HG03039 (cell line): ENCODE measurements around the gene ATP9B.

Experiments
- ATAC-seq: cut with Tn5 transposase; IDR thresholded peaks from one replicate; pipeline ENCODE4 v1.9.1; 2021; ENCODE audit warnings: mild to moderate bottlenecking, moderate library complexity; ENCODE audit not compliant: unreplicated experiment

Gene ATP9B

DNA sequence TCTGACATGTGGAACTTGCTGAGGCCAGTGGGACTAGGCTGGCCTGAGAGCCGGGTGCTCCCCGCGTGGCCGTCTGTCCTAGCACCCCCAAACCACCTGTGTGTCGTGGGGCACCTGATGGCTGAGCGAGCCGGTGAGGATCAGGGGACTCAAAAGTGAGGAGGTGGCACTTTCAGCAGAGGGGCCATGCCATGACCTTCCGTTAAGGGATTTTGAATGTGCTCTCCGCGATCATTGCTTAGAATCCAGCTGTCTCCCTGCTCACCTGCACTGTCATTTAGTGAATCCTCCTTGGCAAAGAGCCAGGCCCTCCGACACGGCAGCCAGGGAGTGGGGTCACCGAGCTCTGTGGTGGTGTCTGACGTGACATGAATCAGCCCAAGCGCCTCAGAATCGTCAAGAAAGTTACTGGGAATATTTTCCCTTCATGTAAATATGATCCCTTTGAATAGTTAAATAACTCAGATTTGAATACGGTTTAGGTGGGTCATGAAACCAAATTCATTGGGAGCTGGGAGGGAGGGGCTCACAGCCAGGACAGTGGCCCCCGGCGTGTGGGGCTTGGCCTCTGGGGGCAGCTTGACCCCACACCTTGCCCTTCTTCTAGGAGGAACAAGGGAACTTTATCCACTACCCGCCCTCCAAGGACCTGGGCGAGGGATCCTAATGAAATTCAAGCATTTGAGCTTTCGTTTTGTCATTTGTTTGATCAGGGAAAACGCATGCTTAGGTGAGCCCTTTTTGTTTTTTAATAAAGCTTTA, 336.0 kb downstream of the ATP9B start:
- ATAC-seq, result no peak

DNA sequence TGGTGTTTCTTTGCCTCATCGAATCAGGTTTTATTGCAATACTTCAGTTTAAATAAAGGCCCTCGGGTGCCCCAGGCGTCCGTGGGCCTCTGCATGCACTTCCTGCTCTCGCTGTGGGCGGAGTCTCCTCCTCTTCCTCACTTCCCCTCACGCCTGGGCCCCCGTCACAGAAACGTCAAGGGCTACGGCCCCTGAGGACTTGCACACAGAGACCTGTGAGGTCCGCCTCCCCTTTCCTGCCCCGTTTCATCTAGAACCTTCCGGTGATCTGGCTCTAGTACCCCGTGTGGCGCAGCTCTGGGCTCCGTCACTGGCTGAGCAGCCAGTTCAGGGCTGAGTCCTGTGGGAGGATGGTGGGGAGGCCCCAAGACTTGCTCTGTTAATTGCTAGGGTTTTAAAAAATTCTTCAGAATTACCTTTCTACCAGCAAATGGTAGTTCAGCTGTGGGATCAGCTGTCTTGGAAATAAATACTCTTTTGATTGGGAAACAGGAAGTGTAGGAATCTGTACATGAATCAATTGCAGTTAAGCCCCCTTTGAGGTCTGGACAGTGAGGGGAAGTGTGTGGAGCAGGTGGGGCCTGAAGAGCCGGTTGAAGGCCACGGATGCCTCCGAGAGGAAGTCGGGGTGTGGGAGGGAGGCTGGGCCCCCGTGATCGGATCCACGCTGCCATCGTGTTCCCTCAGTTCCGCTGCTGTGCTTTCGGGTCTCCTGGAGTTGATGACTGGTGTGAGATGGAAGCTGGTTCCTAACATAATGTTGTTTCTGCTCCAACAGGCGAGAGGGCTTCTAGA, 336.8 kb downstream of the ATP9B start:
- peak; percentile 54 for ATAC-seq

DNA sequence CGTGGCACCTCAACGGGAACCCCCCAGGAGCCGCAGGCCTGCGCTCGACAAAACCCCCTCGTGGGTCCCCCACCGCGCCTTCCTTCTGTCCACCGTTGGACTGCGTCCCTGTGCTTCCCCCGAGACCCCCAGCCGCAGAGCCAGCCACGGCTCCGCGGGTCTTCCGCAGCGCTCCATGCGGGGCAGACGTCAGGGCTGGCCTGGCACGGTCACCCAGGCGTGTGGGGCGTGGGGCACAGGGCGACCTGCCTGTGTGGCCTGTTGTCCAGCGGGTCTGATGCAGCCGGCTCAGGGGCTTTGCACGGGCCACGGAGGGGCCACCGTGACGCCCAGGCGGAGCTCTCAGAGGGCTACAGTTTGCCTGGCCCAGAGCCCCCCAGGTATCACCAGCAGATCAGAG, 337.5 kb downstream of the ATP9B start:
- ATAC-seq, result no peak

DNA sequence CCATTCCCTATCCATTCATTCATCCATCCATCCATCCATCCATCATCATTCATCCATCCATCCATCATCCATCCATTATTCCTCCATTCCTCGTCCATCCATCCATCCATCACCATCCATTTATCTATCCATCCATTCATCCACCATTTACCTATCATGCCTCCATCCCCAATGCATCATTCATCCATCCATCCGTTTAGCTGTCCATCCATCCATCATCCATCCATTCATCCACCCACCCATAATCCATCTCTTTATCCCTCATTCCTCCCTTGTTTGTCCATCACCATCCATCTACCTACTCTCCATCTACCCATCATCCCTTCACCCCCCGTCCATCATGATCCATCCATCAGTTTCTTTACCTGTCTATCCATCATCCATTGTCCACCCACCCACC, 340.1 kb downstream of the ATP9B start:
- no peak for ATAC-seq

DNA sequence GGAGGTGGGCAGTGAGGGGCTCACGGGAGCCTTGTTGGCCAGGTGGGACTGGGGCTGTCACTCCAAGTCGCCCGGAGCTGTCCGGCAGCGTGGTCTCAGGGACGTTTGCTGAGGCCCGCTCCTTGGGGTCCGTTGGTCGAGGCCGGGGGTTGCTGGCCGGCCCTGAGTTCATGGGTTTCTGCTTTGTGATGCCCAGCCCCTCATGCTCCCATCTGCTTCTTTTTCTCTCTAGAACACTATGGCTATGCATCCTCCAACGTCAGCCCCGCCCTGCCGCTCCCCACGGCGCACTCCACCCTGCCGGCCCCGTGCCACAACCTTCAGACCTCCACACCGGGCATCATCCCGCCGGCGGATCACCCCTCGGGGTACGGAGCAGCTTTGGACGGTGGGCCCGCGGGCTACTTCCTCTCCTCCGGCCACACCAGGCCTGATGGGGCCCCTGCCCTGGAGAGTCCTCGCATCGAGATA, 341.0 kb downstream of the ATP9B start:
- no peak for ATAC-seq

DNA sequence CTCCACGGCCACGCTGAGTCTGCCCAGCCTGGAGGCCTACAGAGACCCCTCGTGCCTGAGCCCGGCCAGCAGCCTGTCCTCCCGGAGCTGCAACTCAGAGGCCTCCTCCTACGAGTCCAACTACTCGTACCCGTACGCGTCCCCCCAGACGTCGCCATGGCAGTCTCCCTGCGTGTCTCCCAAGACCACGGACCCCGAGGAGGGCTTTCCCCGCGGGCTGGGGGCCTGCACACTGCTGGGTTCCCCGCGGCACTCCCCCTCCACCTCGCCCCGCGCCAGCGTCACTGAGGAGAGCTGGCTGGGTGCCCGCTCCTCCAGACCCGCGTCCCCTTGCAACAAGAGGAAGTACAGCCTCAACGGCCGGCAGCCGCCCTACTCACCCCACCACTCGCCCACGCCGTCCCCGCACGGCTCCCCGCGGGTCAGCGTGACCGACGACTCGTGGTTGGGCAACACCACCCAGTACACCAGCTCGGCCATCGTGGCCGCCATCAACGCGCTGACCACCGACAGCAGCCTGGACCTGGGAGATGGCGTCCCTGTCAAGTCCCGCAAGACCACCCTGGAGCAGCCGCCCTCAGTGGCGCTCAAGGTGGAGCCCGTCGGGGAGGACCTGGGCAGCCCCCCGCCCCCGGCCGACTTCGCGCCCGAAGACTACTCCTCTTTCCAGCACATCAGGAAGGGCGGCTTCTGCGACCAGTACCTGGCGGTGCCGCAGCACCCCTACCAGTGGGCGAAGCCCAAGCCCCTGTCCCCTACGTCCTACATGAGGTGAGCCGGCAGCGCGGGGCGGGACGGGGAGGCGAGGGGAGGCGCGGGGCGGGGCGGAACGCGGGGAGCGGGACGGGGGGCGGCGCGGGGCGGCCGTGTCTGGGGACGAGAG, 341.8 kb downstream of the ATP9B start:
- no peak for ATAC-seq

DNA sequence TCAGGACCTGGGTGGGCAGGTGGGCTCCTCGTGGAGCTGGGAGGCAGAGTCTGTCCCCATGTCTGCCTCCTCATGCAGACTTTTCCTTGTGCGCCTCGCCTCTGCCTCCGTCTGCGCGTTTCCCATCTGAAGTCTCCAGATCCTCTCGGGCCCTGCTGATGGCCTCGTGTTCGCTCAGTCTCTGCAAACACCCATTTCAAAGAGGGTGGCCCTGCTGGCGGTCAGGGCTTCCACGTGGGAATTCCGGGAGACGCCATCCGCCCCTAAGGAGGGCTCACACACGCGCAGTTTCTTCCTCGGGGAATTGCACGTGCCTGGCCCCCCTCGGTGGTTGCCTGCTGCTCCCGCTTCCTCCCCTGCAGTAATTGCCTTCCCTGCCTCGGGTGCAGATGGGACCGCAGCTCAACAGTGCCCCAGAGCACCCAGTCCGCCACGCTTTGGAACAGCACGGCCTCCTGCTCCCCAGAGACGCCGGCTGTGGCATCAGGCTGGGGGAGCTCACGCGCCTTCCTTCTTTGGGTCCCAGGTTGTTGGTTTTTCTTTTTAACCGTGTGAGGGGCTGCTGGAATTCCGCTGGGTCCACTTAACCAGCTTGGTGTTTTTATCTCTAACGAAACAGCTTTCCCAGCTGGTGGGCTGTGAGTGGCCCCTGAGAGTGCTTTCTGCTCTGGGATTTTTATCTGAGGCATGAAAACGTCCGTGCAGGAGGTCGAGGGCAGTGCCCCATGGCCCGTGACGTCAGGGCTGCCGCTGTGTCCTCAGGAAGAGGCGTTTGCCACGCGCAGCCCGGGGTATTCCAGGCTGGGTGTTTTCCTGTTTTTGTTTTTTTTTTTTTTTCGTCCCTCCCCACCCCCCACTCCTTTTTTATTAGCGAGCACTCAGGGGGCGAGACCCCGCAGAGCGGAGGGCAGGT, 342.7 kb downstream of the ATP9B start:
- ATAC-seq, result no peak

DNA sequence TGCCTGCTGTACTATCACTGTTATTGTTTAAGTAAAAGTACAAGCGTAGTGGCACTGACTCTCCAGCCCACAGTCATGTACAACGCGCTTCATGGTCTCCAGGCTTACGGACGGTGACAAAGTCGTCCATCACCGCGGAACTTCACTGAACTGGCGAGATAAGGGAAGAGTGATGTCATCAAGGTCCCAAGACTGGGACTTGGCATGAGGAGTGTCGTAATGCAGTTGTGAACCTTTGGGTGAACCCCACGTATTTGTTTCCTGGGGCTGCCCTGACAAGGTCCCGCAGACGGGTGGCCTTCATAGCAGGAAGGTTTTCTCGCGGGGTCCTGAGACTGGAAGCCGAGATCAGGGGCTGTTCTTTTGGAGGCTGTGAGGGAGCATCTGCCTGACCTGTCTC, 343.8 kb downstream of the ATP9B start:
- no peak for ATAC-seq

DNA sequence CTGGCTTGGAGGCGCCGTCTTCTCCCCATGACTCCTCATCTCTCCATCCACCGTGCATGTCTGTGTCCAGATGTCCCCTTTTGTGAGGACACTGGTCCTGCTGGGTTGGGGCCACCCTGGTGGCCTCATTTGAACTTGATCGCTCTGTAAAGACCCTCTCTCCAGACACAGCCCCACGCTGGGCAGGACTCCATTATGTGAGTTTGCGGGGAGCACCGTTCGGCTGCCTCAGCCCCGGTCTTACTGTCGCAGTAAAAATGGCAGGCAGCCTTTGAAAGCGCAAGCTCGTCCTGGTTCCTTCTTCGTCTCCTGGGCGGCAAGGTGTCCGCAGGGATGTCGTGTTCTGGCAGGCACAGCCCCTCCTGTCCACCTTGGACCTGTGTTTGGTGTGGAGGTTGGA, 344.2 kb downstream of the ATP9B start:
- ATAC-seq, result no peak

DNA sequence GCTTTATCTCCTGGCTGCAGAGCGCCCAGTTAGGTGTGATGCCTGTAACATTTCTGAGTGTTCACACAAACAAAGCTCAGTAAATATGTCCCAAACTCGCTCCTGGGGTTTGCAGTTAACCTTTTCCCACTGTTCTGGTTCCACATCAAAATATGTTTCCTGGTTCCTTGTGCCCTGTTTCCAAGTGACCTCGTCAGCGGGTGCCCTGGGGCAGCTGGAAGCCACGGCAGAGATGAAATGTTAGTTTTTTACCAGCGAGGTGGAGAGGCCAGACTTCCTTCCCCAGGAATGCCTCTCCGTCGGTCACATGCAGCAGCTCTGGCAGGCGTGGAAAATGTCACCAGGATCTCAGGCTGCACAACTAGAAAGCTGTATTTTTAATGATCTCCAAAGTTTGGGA, 344.7 kb downstream of the ATP9B start:
- ATAC-seq, result no peak

DNA sequence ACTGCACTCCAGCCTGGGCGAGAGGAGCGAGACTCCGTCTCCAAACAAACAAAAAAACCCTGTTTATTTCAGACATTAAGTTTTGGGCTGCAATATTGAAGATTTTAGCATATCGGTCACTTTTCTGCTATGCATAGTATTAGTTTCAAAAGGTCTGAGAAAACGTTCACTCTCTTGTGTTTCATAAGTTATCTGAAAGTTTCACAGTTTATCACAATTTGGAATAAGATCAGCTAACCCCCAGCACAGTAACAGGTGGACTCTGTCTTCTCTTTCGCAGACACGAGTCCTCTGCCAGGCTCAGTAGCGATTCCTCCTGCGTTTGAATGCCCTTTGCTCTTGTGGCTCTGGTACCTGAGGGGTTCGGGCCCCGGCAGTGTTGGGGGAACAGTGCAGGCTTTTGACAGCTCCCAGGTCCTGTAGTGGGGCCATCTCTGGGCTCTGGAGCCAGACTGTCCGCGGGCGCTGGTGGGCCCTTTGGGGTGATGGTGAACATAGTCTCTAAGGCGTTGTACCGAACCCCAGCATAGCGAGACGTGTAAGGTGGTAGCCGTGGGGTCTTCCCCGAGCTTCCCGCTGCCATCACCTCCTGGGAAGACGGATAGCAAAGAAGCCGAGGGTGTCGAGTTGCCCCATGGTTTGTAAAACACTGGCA, 347.0 kb downstream of the ATP9B start:
- no peak for ATAC-seq

DNA sequence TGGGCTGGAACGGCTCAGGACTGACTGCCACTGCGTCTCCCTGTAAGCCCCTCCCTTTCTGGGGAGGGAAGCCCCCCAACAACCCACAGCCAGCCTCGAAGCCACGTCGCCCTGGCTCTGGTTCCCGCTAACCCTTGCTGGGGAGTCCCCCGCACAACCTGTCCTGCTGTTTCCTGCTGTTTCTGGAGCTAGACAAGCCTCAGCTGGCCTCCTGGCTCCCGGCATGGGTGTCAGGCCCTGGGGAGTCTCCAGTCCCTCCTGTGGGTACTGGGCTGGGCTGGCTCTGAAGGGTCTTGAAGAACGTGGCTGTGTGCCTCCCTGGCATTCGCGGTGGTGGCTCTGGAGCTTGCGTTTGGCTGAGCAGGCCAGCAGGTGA, 347.5 kb downstream of the ATP9B start:
- no peak for ATAC-seq

DNA sequence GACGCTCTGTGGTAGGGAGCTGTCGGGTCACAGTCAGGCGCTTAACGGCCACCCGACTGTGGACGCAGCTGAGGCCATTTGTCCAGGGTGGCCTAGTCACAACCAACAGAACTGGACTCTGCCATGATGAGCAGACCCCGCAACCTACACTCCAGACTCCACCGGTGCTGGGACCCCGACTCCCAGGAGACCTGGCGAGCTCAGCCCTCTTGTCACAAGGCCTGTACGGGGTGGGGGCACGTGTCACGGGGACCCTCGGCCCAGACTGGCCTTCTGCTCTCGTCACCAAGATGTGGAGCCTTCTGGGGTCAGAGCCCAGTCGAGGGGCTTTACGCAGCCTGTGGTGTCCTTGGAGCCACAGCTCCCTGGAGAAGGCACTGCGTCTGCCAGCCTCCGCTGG, 349.0 kb downstream of the ATP9B start:
- ATAC-seq, result no peak

DNA sequence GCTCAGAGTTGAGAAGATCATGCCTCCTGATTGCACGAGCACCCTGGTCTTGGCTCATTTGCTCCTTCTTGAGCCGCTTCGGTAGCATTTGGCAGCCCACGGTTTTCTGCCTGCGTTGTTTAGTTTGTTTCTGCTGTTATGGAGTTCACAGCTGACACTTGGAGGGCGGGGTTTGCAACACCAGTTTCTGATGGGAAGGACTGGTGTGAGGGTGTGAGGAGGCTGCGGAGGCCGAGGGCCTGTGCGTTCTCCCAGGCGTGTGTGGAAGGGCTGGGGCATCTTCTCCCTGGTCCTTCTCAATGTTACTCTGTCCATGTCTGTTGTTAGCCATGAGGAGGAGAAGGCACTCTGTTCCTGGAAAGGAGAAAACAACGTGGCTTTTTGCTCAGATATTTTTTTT, 349.4 kb downstream of the ATP9B start:
- no peak for ATAC-seq

DNA sequence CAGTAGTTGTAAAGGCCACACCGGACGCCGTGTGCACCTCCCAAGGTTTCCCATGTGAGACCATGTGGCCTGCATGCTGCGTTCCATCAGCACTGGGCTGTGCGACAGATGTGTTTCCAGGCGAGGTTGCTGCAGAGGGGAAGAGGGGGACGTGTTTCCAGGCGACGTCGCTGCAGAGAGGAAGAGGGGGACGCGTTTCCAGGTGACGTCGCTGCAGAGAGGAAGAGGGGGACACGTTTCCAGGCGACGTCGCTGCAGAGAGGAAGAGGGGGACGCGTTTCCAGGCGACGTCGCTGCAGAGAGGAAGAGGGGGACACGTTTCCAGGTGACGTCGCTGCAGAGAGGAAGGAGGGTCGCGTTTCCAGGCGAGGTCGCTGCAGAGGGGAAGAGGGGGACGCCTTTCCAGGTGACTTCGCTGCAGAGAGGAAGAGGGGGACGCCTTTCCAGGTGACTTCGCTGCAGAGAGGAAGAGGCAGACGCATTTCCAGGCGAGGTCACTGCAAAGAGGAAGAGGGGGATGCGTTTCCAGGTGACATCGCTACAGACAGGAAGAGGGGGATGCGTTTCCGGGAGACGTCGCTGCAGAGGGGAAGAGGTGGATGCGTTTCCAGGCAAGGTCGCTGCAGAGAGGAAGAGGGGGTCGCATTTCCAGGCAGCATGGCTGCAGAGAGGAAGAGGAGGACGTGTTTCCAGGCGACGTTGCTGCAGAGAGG, 351.0 kb downstream of the ATP9B start:
- ATAC-seq, result no peak

DNA sequence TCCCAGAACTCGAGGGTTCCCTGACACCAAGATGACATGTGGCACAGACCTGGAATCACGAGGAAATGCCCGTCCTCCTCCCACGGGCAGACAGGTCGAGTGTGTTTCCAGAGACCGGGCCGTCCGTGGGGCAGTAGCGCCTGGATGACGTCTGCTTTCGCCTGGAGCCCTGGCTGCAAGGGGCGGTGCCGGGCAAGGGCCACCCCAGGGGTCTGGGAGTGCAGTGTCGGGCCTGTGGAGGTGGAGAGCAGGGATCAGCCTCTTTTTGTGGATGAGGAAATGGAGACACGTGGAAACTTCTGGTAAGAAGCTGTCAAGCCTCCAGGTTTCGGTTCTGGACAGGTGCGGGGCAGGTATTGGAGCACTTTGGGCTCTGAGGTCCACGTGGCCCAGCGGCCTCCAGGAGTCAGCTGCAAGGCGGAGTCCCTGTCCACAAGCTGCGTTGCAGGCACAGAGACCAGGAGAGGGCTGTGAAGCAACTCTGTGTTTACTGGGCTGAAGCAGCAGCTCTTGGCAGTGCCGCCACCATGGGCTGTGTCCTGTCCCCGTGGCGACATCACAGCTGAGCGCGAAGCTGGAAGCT, 352.2 kb downstream of the ATP9B start:
- no peak for ATAC-seq

DNA sequence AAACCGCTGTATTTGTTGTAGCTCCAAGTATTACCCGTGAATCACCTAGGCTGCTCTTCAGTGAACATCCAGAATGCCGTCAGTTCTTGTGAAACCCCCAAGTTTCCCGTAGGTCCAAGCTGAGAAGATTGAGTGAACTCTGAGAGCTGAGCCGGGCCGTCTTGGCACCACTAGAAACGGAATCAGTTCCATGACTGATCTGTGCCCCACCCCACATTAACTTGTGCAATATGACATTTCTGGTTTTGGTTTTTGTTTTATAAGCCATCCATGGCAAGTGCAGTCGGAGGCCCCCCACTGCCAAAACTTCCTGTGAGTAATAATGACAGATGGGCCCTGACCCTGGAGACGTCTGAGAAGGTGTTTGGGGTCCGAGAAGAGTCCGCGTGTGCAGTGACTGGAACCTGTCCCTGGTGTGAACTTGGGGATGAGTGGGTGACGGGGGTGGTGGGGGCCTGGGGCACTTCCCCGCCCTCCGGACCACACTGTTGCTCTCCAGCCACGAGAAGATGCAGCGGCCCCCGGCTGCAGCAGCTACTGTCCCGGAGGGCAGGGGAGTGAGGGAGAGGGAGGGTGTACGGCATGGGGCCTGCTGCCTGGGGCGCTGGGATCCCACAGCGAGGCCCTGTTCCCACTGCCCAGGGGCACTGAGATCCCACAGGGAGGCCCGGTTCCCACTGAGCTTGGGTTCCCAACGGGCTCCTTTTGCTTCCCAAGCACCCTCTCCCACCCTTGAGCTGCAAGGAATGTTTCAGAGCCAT, 353.0 kb downstream of the ATP9B start:
- no peak for ATAC-seq

DNA sequence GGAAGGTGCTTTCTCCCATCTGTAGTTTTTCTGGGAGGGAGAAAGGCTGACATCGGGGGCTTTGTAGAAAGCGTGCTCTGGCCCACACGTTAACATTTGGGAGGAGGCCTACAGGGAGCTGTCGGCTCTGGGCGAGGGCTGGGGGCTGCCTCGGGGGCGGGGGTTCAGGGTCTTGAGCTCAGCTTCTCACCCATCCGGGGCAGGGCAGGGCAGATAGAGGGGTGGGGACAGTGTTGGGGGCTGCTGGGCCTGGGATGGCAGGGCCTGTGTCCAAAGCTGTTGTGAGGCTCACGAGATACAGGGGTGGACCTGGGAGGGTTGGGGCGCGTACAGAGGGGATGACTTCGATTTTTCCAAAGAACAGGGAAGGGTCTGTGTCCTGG, 353.6 kb downstream of the ATP9B start:
- no peak for ATAC-seq
